DND-41 (cell line): ENCODE data around the gene ZNF827.

Source experiments
- ATAC-seq: fragments of 200-7000 bp; cut with Tn5 transposase; 3 replicates; pipeline ENCODE4 v1.9.1; 2021; ENCODE audit warnings: low read depth; ENCODE audit not compliant: insufficient read depth
- DNase-seq: peaks from one replicate; pipeline ENCODE4 v3.0.0-alpha.2; 2020
- H2AFZ ChIP-seq: 2 replicates; pipeline ENCODE4 v1.6.0; 2012; ENCODE audit warnings: low read depth, low read length
- H3K27ac ChIP-seq: 2 replicates; pipeline ENCODE4 v1.5.1; 2012; ENCODE audit warnings: low read length, inconsistent platforms
- H3K27me3 ChIP-seq: fragments of 200-600 bp; sonication (generic); 2 replicates; pipeline ENCODE4 v1.6.0; 2012; ENCODE audit warnings: low read length, mild to moderate bottlenecking, inconsistent platforms; ENCODE audit not compliant: insufficient read depth, poor library complexity
- H3K36me3 ChIP-seq: 2 replicates; pipeline ENCODE4 v1.5.1; 2012; ENCODE audit warnings: low read length, inconsistent platforms; ENCODE audit not compliant: insufficient read depth
- H3K4me1 ChIP-seq: 2 replicates; pipeline ENCODE4 v1.5.1; 2012; ENCODE audit warnings: mild to moderate bottlenecking, low read length; ENCODE audit not compliant: insufficient read depth
- H3K4me2 ChIP-seq: 2 replicates; pipeline ENCODE4 v1.6.0; 2012; ENCODE audit warnings: mild to moderate bottlenecking, moderate library complexity, low read length, inconsistent platforms; ENCODE audit not compliant: insufficient read depth
- H3K4me3 ChIP-seq, 2 experiments: fragments of 200-600 bp in 1 of 2; shearing (Covaris generic) in 1 of 2; 2 replicates each; pipeline ENCODE4 v1.5.1; 2012 to 2016; ENCODE audit warnings: inconsistent platforms in 2 of 2, low read length in 2 of 2, mild to moderate bottlenecking in 2 of 2, low read depth in 1 of 2, moderate library complexity in 1 of 2
- H3K79me2 ChIP-seq: 2 replicates; pipeline ENCODE4 v1.6.0; 2012; ENCODE audit warnings: low read length, inconsistent platforms; ENCODE audit not compliant: insufficient read depth
- H3K9ac ChIP-seq: 2 replicates; pipeline ENCODE4 v1.6.0; 2012; ENCODE audit warnings: low read depth, mild to moderate bottlenecking, inconsistent platforms, low read length, moderate library complexity
- H3K9me3 ChIP-seq: 2 replicates; pipeline ENCODE4 v1.5.1; 2012; ENCODE audit warnings: low read length, moderate library complexity, mild to moderate bottlenecking, inconsistent platforms; ENCODE audit not compliant: insufficient read depth, severe bottlenecking
- H4K20me1 ChIP-seq: 2 replicates; pipeline ENCODE4 v1.6.0; 2012; ENCODE audit warnings: low read length; ENCODE audit not compliant: insufficient read depth
- CTCF ChIP-seq: IDR thresholded peaks from 2 replicates; pipeline ENCODE4 v1.5.1; 2012; ENCODE audit warnings: borderline replicate concordance, low read length, moderate library complexity, mild to moderate bottlenecking; ENCODE audit not compliant: poor library complexity, severe bottlenecking; ENCODE audit errors: extremely low read depth
- EZH2 ChIP-seq: IDR thresholded peaks from 3 replicates; pipeline ENCODE4 v1.6.1; 2012; ENCODE audit warnings: borderline replicate concordance, low read depth, mild to moderate bottlenecking, moderate library complexity, low read length, inconsistent platforms; ENCODE audit not compliant: severe bottlenecking

Gene ZNF827

GRCh38 chr4:145782756-145783155, 155.9 kb downstream of the ZNF827 start:
- no peak overlapping the region for H3K27ac ChIP-seq
- ATAC-seq (no peak), DNase-seq (no peak)
- no peaks in the 10 kb centered on the region for H3K27me3 ChIP-seq
- no peak overlapping the region for H3K4me3 ChIP-seq
- no peak overlapping the region for H3K4me2 ChIP-seq
- H3K9me3 ChIP-seq, result no peaks in the 10 kb centered on the region
- H3K4me1 ChIP-seq, result no peaks in the 10 kb centered on the region
- H3K9ac ChIP-seq, result no peak overlapping the region
- TF ChIP-seq EZH2, result no peak
- TF ChIP-seq CTCF, result no peak
- no peaks in the 10 kb centered on the region for H3K36me3 ChIP-seq
- H4K20me1 ChIP-seq, result no peaks in the 10 kb centered on the region
- no peaks in the 10 kb centered on the region for H3K79me2 ChIP-seq
- no peak overlapping the region for H2AFZ ChIP-seq

DNA sequence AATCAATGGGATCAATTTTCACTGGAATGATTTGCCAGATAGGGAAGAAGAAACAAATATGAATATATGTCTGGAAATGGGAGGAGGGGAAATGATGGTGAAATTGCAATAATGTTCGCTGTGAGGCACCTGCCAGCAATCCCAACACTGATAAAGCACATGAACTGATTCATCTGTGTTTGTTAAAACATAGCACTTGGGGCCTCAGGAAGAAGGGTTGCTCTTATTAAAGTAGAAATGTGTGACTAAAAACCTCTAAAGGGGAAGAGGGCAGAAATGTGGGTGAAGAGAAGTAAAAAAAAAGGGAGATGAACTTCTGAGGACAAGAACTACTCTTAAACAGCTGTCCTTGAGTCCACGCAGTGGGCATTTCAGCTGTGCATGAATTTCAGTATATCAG, 157.3 kb downstream of the ZNF827 start:
- ATAC-seq, result no peak
- no peak overlapping the region for H3K4me3 ChIP-seq
- H2AFZ ChIP-seq, result no peak overlapping the region

DNA sequence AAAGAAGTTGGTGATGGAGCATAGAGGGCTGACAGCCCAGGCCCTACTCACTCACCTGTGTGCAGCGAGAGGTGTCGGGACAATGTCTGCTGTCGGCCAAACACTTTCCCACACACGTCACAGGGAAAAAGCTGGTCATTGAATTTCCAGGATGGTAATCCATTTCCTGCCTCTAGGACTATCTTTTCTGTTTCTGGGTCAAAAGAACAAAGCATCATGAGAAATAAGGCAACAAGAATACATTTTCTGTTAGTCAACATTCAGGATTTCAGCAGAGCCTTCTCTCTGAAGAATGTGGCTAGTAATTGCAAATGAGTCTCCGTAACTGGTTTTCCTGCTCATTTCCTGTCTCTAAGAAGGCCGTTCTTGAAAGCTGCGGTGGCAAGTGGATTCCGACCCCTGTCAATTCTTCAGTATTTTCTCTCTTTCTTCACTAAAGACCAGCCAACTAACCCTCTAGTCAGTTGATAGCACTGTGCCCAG, 159.3 kb downstream of the ZNF827 start:
- TF ChIP-seq CTCF (no peak), EZH2 (no peak)
- Histone ChIP-seq H4K20me1 (no peaks in the 10 kb centered on the region), H3K27ac (no peak overlapping the region), H3K79me2 (no peaks in the 10 kb centered on the region), H3K27me3 (no peaks in the 10 kb centered on the region), H3K36me3 (no peaks in the 10 kb centered on the region), H3K4me1 (no peaks in the 10 kb centered on the region), H3K4me2 (no peak overlapping the region), H3K4me3 (no peak overlapping the region), H3K9me3 (no peaks in the 10 kb centered on the region), H2AFZ (no peak overlapping the region), H3K9ac (no peak overlapping the region)
- no peak for DNase-seq
- ATAC-seq, result no peak

More for the DNA sequence above, 157.3 kb downstream of the ZNF827 start:
- DNase-seq, result no peak
- Histone ChIP-seq H3K27ac (no peak overlapping the region), H3K9me3 (no peaks in the 10 kb centered on the region), H3K9ac (no peak overlapping the region), H3K36me3 (no peaks in the 10 kb centered on the region), H4K20me1 (no peaks in the 10 kb centered on the region), H3K79me2 (no peaks in the 10 kb centered on the region), H3K4me1 (no peaks in the 10 kb centered on the region), H3K4me2 (no peak overlapping the region), H3K27me3 (no peaks in the 10 kb centered on the region)
- TF ChIP-seq EZH2 (no peak), CTCF (no peak)

DNA sequence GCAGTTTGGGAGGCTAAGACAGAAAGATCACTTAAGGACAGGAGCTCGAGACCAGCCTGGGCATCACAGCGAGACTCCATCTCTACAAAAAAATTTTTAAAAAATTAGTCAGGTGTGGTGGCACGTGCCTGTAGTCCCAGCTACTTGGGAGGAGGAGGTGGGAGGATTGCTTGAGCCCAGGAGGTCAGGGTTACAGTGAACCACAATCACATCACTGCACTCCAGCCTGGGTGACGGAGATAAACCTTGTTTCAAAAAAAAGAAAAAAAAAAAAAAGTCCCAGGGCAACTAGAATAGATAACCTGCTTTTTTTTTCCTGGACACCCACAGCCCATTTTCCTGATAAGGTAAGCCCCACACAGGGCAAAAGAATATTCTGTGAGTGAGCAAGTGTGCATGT, 162.4 kb downstream of the ZNF827 start:
- DNase-seq, result no peak
- ATAC-seq, result no peak
- no peak for TF ChIP-seq EZH2
- TF ChIP-seq CTCF, result no peak

More for the DNA sequence above, 162.4 kb downstream of the ZNF827 start:
- Histone ChIP-seq H3K27ac (no peak overlapping the region), H3K4me2 (no peak overlapping the region), H3K9ac (no peak overlapping the region), H3K4me3 (no peak overlapping the region), H4K20me1 (no peaks in the 10 kb centered on the region), H3K79me2 (no peaks in the 10 kb centered on the region), H2AFZ (no peak overlapping the region), H3K4me1 (no peaks in the 10 kb centered on the region), H3K9me3 (no peaks in the 10 kb centered on the region), H3K36me3 (no peaks in the 10 kb centered on the region), H3K27me3 (no peaks in the 10 kb centered on the region)
